ENCODE data around the gene PTAFR. TPM values are rescaled to one million over a fixed set of nuclear protein-coding genes. Genes with fewer than 3 reads are reported as not detected.

The PTAFR gene
- total and polyA plus RNA-seq, 2 of the 4 experiments (the other 2 are of a cell fraction), result 0.17 to 0.18 TPM

GRCh38 chr1:28185071-28185470, 8.6 kb upstream of the PTAFR start:
- no peak overlapping the region for H3K27ac ChIP-seq (ENCODE audit: insufficient read depth, low read length)
- WGBS, 2 experiments (ENCODE audit: extremely low coverage in 2 of 2, insufficient read length in 1 of 2), result 100% methylated on average over 1 of the region's 1 CpG; no CpG with 5 or more reads in 1 of the 2 experiments
- H3K4me2 ChIP-seq (ENCODE audit: low read depth, low read length), result no peak overlapping the region
- dilution Hi-C loops (cut with HindIII; ENCODE audit: low sequenced_read_pairs, unreplicated experiment), result no loop called here
- intact Hi-C loops (cut with micrococcal nuclease), result no loop called here
- H3K4me1 ChIP-seq (ENCODE audit: control insufficient read depth, insufficient read depth, low read length), result peaks cover under 1% of the 10 kb centered on the region; the same call in 1 of the 2 replicates
- H2BK15ac ChIP-seq (ENCODE audit: low read depth, low read length), result no peak overlapping the region
- in situ Hi-C loops (cut with MboI; ENCODE audit: low sequenced_read_pairs), result no loop called here
- no peak overlapping the region for H4K5ac ChIP-seq (ENCODE audit: low read depth, low read length)
- no peak overlapping the region for H4K91ac ChIP-seq (ENCODE audit: insufficient read depth, low read depth, low read length)
- ChIA-PET POLR2A (ENCODE audit: unreplicated experiment) (no interaction called here), CTCF (no interaction called here)
- no TSS peak for BruUV-seq (replicated peaks)
- H3K56ac ChIP-seq (ENCODE audit: extremely low read depth, insufficient read depth, low read length), result no peak overlapping the region
- TF ChIP-seq RAD21 (IDR thresholded peaks at IDR 0.05; ENCODE audit: low read length) (no peak), POLR2A (IDR thresholded peaks at IDR 0.05; ENCODE audit: low read depth, low read length) (no peak), NFE2L2 (IDR thresholded peaks at IDR 0.05; ENCODE audit: low read depth, low read length) (no peak), RCOR1 (IDR thresholded peaks at IDR 0.05; ENCODE audit: insufficient replicate concordance, low read length) (no peak), MAZ (IDR thresholded peaks at IDR 0.05; ENCODE audit: borderline replicate concordance, low read depth, low read length) (no peak), MXI1 (IDR thresholded peaks at IDR 0.05; ENCODE audit: borderline replicate concordance, low read depth, low read length) (no peak), FOS (IDR thresholded peaks at IDR 0.05; ENCODE audit: low read depth, low read length) (no peak), SMC3 (IDR thresholded peaks at IDR 0.05; ENCODE audit: low read depth, low read length) (no peak), CEBPB (IDR thresholded peaks at IDR 0.05; ENCODE audit: low read depth, low read length) (no peak), MAFK (IDR thresholded peaks at IDR 0.05; ENCODE audit: low read depth, low read length) (no peak), USF2 (IDR thresholded peaks at IDR 0.05; ENCODE audit: low read depth, low read length) (no peak), BHLHE40 (IDR thresholded peaks at IDR 0.05; ENCODE audit: low read depth, low read length) (no peak), CTCF (conservative IDR thresholded peaks at IDR 0.05; ENCODE audit: low read depth, low read length) (no peak), CHD1 (IDR thresholded peaks at IDR 0.05; ENCODE audit: low read depth, low read length) (no peak), ELK1 (IDR thresholded peaks at IDR 0.05; ENCODE audit: borderline replicate concordance, low read depth, low read length) (no peak), RFX5 (IDR thresholded peaks at IDR 0.05; ENCODE audit: low read depth, low read length) (no peak)
- no peak overlapping the region for H3K9ac ChIP-seq (ENCODE audit: low read depth, low read length)
- no peak overlapping the region for H3K23ac ChIP-seq (ENCODE audit: low read depth, low read length)
- H3K9me3 ChIP-seq (ENCODE audit: control insufficient read depth, insufficient read depth, low read length), result no peaks in the 10 kb centered on the region
- ATAC-seq (ENCODE audit: low read depth) (no peak), DNase-seq (no peak)
- H2BK120ac ChIP-seq (ENCODE audit: low read depth, low read length), result no peak overlapping the region
- no peak overlapping the region for H4K8ac ChIP-seq (ENCODE audit: low read depth in 2 of 2, low read length in 2 of 2)
- H4K20me1 ChIP-seq (ENCODE audit: insufficient read depth, low read length), result no peaks in the 10 kb centered on the region
- no peak overlapping the region for H2BK5ac ChIP-seq (ENCODE audit: low read depth, low read length, poor library complexity, severe bottlenecking)
- no peak overlapping the region for H3K18ac ChIP-seq (ENCODE audit: low read depth, low read length)
- no peak overlapping the region for H2AK5ac ChIP-seq (ENCODE audit: low read depth, low read length)
- H3K27me3 ChIP-seq (ENCODE audit: control insufficient read depth, insufficient read depth, low read length), result no peaks in the 10 kb centered on the region
- no peaks in the 10 kb centered on the region for H3K79me1 ChIP-seq (ENCODE audit: low read depth in 1 of 2, low read length in 2 of 2)
- no peak overlapping the region for H3K4ac ChIP-seq (ENCODE audit: low read depth, low read length)
- H3K14ac ChIP-seq (replicated peaks; ENCODE audit: low read depth, low read length), result no peak overlapping the region
- H3K9me1 ChIP-seq (ENCODE audit: insufficient read depth, low read length), result no peaks in the 10 kb centered on the region
- H2AFZ ChIP-seq (replicated peaks; ENCODE audit: low read length, poor library complexity), result no peak overlapping the region
- no peak overlapping the region for H2AK9ac ChIP-seq (replicated peaks; ENCODE audit: low read depth, low read length, poor library complexity)
- H3K4me3 ChIP-seq (ENCODE audit: insufficient read depth, low read depth, low read length), result no peak overlapping the region
- no peak overlapping the region for H2BK20ac ChIP-seq (ENCODE audit: low read depth, low read length)
- H3K36me3 ChIP-seq (ENCODE audit: control insufficient read depth, insufficient read depth, low read length), result no peaks in the 10 kb centered on the region
